ENCODE measurements around the gene SRPK3. TPM values are rescaled to one million over a fixed set of nuclear protein-coding genes. Genes with fewer than 3 reads are reported as not detected.

SRPK3 gene, protein sequence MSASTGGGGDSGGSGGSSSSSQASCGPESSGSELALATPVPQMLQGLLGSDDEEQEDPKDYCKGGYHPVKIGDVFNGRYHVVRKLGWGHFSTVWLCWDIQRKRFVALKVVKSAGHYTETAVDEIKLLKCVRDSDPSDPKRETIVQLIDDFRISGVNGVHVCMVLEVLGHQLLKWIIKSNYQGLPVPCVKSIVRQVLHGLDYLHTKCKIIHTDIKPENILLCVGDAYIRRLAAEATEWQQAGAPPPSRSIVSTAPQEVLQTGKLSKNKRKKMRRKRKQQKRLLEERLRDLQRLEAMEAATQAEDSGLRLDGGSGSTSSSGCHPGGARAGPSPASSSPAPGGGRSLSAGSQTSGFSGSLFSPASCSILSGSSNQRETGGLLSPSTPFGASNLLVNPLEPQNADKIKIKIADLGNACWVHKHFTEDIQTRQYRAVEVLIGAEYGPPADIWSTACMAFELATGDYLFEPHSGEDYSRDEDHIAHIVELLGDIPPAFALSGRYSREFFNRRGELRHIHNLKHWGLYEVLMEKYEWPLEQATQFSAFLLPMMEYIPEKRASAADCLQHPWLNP
- total RNA-seq (not detected in 2 replicates), polyA plus RNA-seq (not detected in 2 replicates), polyA minus RNA-seq (not detected in 2 replicates)
- total RNA-seq (2013) = 5.4 TPM

DNA sequence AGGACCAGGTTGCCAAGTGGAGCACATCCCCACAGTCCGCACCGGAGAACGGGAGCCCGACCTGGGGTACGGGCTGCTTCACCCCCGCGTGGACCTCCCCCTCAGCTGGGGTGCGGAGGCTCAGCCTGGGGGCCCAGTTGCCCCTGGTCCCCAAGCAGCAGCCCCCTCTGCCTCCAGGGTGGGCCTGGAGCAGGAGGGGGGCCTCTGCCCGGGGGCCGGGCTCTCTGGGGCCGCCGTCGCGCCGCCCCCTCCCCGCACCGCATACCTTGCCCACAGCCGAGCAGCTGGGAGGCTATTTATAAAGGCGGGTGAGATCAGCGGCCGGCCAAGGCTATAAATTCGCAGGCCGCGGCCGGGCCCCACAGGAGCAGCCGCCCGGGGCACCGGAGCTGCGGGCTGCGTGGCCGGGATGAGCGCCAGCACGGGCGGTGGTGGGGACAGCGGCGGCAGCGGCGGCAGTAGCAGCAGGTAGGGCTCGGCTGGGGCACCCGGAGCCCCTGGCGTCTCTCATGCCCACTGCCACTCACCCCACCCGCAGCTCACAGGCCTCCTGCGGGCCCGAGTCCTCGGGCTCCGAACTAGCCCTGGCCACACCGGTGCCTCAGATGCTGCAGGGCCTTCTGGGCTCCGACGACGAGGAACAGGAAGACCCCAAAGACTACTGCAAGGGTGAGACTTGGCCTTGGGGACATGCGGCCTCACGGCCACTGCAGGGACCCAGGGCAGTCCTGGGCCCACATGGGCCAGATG is at the start of gene SRPK3:
Gene SRPK3, plus strand, starts transcription at position 364 of the 750 bp plus-strand sequence. Its CDS starts 46 bp downstream, at position 410.
- ChIA-PET CTCF (no interaction called here), POLR2A (no interaction called here)
- Histone ChIP-seq H4K20me1 (ENCODE audit: control insufficient read depth, insufficient read depth, low read length, poor library complexity, severe bottlenecking) (no peaks in the 10 kb centered on the region), H3K4me2 (replicated peaks; ENCODE audit: low read depth, low read length, poor library complexity, severe bottlenecking) (no peak within 1 kb of the TSS), H3K27ac (ENCODE audit: low read length in 2 of 2) (no peak within 1 kb of the TSS), H3K36me3 (replicated peaks in 1 of 2; ENCODE audit: control extremely low read depth in 1 of 2, control insufficient read depth in 1 of 2, extremely low read depth in 1 of 2, insufficient read depth in 2 of 2, low read length in 1 of 2) (peaks cover 0 to 5% of the 10 kb centered on the region in 2 experiments), H2AFZ (ENCODE audit: insufficient read depth, low read depth, low read length, poor library complexity, severe bottlenecking) (no peak within 1 kb of the TSS), H3K4me1 (ENCODE audit: control insufficient read depth in 2 of 2, insufficient read depth in 2 of 2, low read length in 2 of 2) (no peaks in the 10 kb centered on the region), H3K27me3 (replicated peaks in 1 of 4; ENCODE audit: control extremely low read depth in 1 of 4, control insufficient read depth in 3 of 4, insufficient read depth in 4 of 4, low read length in 3 of 4) (peaks cover 0 to 2% (median 0%) of the 10 kb centered on the region in 4 experiments), H3K9ac (ENCODE audit: low read length) (no peak within 1 kb of the TSS), H3K9me3 (ENCODE audit: control extremely low read depth in 1 of 3, control insufficient read depth in 2 of 3, insufficient read depth in 1 of 3, low read length in 2 of 3) (no peaks in the 10 kb centered on the region), H3K79me2 (ENCODE audit: control insufficient read depth, insufficient read depth, low read length) (no peaks in the 10 kb centered on the region), H3K4me3 (ENCODE audit: control extremely low read depth in 1 of 5, extremely low read depth in 1 of 5, insufficient read depth in 1 of 5, low read depth in 2 of 5, low read length in 4 of 5) (no peak within 1 kb of the TSS)
- no peak for TF ChIP-seq EZH2 (IDR thresholded peaks at IDR 0.05; ENCODE audit: borderline replicate concordance, insufficient read depth, low read depth, low read length, poor library complexity, severe bottlenecking)
- TF ChIP-seq, protein P1, sequence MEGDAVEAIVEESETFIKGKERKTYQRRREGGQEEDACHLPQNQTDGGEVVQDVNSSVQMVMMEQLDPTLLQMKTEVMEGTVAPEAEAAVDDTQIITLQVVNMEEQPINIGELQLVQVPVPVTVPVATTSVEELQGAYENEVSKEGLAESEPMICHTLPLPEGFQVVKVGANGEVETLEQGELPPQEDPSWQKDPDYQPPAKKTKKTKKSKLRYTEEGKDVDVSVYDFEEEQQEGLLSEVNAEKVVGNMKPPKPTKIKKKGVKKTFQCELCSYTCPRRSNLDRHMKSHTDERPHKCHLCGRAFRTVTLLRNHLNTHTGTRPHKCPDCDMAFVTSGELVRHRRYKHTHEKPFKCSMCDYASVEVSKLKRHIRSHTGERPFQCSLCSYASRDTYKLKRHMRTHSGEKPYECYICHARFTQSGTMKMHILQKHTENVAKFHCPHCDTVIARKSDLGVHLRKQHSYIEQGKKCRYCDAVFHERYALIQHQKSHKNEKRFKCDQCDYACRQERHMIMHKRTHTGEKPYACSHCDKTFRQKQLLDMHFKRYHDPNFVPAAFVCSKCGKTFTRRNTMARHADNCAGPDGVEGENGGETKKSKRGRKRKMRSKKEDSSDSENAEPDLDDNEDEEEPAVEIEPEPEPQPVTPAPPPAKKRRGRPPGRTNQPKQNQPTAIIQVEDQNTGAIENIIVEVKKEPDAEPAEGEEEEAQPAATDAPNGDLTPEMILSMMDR (IDR thresholded peaks at IDR 0.05) = no peak
- H3K9me3 Mint-ChIP-seq (ENCODE audit: insufficient read depth) = no peaks in the 10 kb centered on the region
- H3K4me1 Mint-ChIP-seq = peaks cover 4% of the 10 kb centered on the region
- intact Hi-C loops (cut with micrococcal nuclease) = no loop called here
- H3K27ac Mint-ChIP-seq = no peak within 1 kb of the TSS
- H3K27me3 Mint-ChIP-seq = peaks cover 7% of the 10 kb centered on the region
- DNase-seq (no peak), ATAC-seq (ENCODE audit: low read depth) (no peak)
- H3K4me3 Mint-ChIP-seq = no peak within 1 kb of the TSS
- 30% methylated on average over 23 of the region's 52 CpGs for WGBS (ENCODE audit: insufficient coverage)

Measured in B cell (primary cell).